CD4-positive, alpha-beta T cell treated with Interleukin-17A for 1 hour (primary cell): ENCODE measurements around the gene C2CD4C.
"Not testable (repeated sequence)": the region's sequence is repeated elsewhere in the genome, so short reads cannot be mapped to it uniquely, and the experiment has no call there.

Experiments
- DNase-seq: peaks from one replicate; pipeline ENCODE4 v3.0.0-alpha.2; 2020

The C2CD4C gene

GRCh38 chr19:397941-398706, 10.8 kb downstream of the C2CD4C start:
- DNase-seq = no peak

GRCh38 chr19:397321-397720, 11.6 kb downstream of the C2CD4C start:
- DNase-seq = no peak

GRCh38 chr19:395467-395866, 13.5 kb downstream of the C2CD4C start:
- DNase-seq = no peak

GRCh38 chr19:394857-395256, 14.1 kb downstream of the C2CD4C start:
- DNase-seq = not testable (repeated sequence)

DNA sequence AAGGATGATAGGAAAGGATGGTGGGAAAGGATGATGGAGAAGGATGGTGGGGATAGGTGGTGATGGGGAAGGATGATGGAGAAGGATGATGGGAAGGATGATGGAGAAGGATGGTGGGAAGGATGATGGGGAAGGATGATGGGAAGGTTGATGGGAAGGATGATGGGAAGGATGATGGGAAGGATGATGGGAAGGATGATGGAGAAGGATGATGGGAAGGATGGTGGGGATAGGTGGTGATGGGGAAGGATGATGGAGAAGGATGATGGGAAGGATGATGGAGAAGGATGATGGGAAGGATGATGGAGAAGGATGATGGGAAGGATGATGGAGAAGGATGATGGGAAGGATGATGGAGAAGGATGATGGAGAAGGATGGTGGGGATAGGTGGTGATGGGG, 15.4 kb downstream of the C2CD4C start:
- DNase-seq = not testable (repeated sequence)

DNA sequence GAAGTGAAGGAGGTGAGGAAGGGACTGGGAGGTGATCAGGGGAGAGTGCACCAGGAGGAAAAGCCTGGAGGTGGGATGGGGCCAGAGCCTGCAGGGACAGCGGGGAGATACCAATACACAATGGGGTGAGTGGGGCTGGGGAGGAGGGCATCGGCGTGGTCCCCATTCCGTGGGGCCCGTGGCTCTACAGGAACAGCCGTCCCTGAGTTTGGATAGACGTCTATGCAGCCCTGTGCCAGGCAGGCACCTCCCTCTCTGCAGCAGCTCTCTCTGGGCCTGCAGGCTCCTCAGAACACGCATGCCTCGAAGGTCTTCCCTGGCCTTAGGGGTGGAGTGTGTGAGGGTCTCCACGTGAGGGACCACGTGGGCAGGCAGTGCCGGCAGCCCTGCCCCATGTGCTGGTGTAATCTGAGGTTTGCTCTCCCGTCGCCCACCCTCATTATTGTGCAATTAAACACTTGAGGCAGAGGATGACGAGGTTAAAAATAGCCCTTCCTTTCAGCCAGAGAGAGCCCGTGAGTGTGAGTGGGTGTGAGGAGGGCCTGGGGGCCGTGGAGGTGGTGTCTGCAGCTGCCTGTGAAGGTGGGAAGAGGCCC, 16.5 kb downstream of the C2CD4C start:
- DNase-seq = no peak

GRCh38 chr19:391726-392374, 17.1 kb downstream of the C2CD4C start:
- no peak for DNase-seq

GRCh38 chr19:391207-391557, 17.8 kb downstream of the C2CD4C start:
- no peak for DNase-seq

GRCh38 chr19:390386-391206, 18.4 kb downstream of the C2CD4C start:
- DNase-seq = no peak

DNA sequence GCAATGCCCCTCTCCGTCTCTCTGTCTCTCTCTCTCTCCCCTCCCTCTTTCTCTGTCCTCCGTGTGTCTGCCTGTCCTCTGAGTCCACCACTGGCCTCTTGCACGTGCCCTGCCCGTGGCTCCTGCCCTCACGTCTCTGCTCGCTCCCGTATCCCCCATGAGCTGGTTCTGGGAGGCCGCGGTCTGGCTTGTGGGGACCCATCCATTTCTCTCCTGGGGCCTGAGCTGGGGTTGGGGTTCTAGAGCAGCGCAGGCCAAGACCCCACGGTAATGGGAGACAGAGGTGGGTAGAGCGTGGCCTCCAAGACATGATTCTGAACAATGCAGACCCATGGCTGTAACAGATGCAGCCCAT, 19.0 kb downstream of the C2CD4C start:
- DNase-seq = no peak

DNA sequence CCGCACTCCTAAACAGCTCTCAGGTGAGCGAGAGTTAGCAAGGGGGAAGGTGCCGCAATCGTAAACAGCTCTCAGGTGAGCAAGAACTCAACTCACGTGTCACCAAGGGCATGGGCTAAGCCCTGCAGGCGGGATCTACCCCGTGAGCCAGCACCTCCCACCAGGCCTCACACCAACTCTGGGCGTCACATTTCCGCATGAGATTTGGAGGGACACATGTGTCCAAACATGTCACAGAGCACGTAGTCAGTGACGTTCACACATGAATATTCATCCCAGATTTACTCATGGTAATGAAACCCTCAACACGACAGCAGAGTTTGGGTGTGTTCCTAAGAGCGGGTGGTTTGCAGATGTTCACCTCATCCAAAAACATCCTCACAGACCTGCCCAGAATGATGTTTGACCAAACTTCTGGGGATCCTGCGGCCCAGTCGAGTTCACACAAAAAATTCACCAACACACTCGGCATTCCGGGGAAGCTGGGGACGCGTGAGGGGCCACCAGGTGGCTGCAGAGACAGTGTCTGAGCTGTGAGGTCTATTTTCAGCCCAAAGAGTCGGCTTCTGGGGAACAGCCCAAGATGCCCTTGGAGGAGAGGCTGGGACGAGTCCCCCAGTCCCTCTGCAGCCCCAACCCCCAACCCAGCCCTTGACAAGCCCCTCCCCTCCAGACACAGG, 19.6 kb downstream of the C2CD4C start:
- no peak for DNase-seq

GRCh38 chr19:388691-389090, 20.3 kb downstream of the C2CD4C start:
- DNase-seq = no peak

- no peak for DNase-seq
Measured at GRCh38 chr19:387777-388176, 21.2 kb downstream of the C2CD4C start.

- not testable (repeated sequence) for DNase-seq
Measured at GRCh38 chr19:386632-387301, 22.2 kb downstream of the C2CD4C start.

DNA sequence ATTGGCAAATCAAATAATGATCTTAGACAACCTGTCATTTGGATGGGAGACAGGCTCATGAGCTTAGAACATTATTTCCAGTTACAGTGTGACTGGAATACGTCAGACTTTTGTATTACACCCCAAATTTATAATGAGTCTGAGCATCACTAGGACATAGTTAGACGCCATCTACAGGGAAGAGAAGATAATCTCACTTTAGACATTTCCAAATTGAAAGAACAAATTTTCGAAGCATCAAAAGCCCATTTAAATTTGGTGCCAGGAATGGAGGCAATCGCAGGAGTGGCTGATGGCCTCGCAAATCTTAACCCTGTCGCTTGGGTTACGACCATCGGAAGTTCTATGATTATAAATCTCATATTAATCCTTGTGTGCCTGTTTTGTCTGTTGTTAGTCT, 22.8 kb downstream of the C2CD4C start:
- DNase-seq = not testable (repeated sequence)

GRCh38 chr19:384799-385169, 24.2 kb downstream of the C2CD4C start:
- DNase-seq = no peak

DNA sequence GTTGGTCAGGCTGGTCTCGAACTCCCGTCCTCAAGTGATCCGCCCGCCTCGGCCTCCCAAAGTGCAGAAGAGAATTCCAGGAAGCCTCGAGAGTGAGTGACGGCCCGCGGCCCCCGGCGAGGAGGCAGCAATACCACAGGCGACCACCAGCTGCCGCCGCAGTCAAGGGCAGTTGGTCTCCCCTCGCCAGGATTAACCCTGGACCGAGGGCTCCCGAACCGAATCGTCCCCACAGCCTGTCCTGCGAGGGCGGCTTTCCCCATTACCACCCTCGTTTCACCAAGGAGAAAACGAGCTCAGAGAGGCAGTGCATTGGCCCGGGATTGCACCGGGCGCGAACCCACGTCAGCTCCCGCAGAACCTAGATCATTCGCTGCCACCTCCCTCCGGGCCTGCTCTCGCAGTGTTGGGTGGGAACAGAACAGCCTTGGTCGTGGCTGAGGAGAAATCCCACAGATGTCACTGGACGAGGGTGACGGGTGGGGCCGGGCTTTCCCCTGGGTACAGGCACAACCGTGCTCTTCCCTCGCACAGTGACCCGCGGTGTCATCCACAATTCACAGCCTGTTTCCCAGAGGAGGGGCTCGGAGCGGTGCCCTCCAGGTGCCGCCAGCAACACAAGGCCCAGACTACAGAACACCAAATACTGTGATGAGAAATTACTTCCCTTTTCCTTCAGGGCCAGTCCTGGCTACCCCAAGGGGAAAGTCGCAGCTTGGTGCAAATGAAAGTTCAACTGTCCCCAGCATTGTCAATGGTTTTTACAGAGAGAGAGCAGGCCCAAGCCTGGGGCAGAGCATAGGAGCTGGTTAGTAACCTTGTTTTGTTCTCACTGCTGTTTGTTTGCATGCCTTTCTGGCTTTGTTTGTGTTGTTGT, 24.8 kb downstream of the C2CD4C start:
- DNase-seq = no peak

DNA sequence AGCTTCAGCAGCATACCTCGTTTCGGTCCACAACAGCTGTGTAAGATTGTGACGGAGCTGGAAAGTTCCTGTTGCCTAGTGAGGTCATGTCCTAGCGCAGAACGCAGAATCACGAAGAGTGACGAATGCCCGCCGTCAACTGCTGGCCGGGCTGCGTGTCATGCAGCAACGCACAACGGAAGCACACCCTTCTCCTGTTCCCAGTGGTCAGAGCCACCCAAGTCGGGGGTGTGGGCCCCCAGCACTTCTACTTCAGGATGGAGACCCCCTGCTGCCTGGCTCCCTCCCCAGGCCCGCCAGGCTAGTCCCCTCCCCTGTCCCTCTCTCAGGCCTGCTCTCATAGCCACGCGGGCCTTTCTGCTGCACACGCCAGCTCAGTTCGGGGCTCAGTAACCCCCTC, 25.9 kb downstream of the C2CD4C start:
- DNase-seq = no peak

GRCh38 chr19:382578-382977, 26.4 kb downstream of the C2CD4C start:
- peak; percentile 67 for DNase-seq

DNA sequence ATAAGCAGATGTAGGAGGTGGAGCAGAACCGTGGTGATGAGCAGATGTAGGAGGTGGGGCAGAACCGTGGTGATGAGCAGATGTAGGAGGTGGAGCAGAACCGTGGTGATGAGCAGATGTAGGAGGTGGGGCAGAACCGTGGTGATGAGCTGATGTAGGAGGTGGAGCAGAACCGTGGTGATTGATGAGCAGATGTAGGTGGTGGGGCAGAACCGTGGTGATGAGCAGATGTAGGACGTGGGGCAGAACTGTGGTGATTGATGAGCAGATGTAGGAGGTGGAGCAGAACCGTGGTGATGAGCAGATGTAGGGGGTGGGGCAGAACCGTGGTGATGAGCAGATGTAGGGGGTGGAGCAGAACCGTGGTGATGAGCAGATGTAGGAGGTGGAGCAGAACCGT, 27.0 kb downstream of the C2CD4C start:
- DNase-seq = not testable (repeated sequence)

GRCh38 chr19:380618-381219, 28.2 kb downstream of the C2CD4C start:
- not testable (repeated sequence) for DNase-seq
